WTC11 (cell line): ENCODE measurements around the gene TVP23A. TPM values are rescaled to one million over a fixed set of nuclear protein-coding genes. Genes with fewer than 3 reads are reported as not detected.

Experiments used
- ATAC-seq: fragments of 200-7000 bp; cut with Tn5 transposase; 2 replicates; pipeline ENCODE4 v1.10.0; 2021; ENCODE audit warnings: mild to moderate bottlenecking, moderate library complexity
- CTCF ChIA-PET: fragments of 300-600 bp; sonication (Branson Sonifier 250); formaldehyde crosslinking; loops from one replicate; lab custom pipeline; 2021; ENCODE audit warnings: antibody characterized with exemption; lab: Charles Lee
- POLR2A ChIA-PET: fragments of 350-600 bp; sonication (Branson Sonifier 250); formaldehyde crosslinking; loops from one replicate; lab custom pipeline; 2021; ENCODE audit warnings: antibody characterized with exemption; lab: Charles Lee
- DNase-seq: peaks from one replicate; pipeline ENCODE4 v3.0.0; 2021; ENCODE audit warnings: low spot score
- H3K27ac Mint-ChIP-seq: 2 replicates; pipeline ENCODE4 v1.8.0; 2021; ENCODE audit warnings: mixed read lengths
- H3K27me3 Mint-ChIP-seq: 2 replicates; pipeline ENCODE4 v1.8.0; 2021; ENCODE audit warnings: low read depth, mild to moderate bottlenecking, moderate library complexity, mixed read lengths
- H3K36me3 Mint-ChIP-seq: 2 replicates; pipeline ENCODE4 v1.8.0; 2021; ENCODE audit warnings: mixed read lengths
- H3K4me1 Mint-ChIP-seq: 2 replicates; pipeline ENCODE4 v1.8.0; 2022; ENCODE audit warnings: mixed read lengths
- H3K4me3 Mint-ChIP-seq: 2 replicates; pipeline ENCODE4 v1.8.0; 2021; ENCODE audit warnings: mild to moderate bottlenecking, moderate library complexity, mixed read lengths
- H3K9me3 Mint-ChIP-seq: 2 replicates; pipeline ENCODE4 v1.8.0; 2021; ENCODE audit warnings: mixed read lengths
- CREB1 ChIP-seq: sonication (generic); formaldehyde crosslinking; IDR thresholded peaks from 2 replicates; pipeline ENCODE4 v1.8.0; 2023; ENCODE audit warnings: mild to moderate bottlenecking, missing genetic modification reagents
- CTCF ChIP-seq: fragments of 200-600 bp; IDR thresholded peaks from 2 replicates; pipeline ENCODE4 v1.8.0; 2022; ENCODE audit warnings: antibody characterized with exemption
- E2F4 ChIP-seq: sonication (generic); formaldehyde crosslinking; IDR thresholded peaks from 2 replicates; pipeline ENCODE4 v1.8.1; 2022; ENCODE audit warnings: low read depth, mild to moderate bottlenecking, moderate library complexity, missing genetic modification reagents, borderline replicate concordance
- GRHL2 ChIP-seq: fragments of 250-450 bp; sonication (Bioruptor Pico); IDR thresholded peaks from 2 replicates; pipeline ENCODE4 v1.8.0; 2022; ENCODE audit warnings: mild to moderate bottlenecking, moderate library complexity; ENCODE audit not compliant: insufficient replicate concordance, severe bottlenecking
- GTF2I ChIP-seq: fragments of 250-450 bp; sonication (Bioruptor Pico); conservative IDR thresholded peaks from 2 replicates; pipeline ENCODE4 v1.4.0; 2021; ENCODE audit warnings: mild to moderate bottlenecking
- HMGA2 ChIP-seq: fragments of 250-450 bp; sonication (Bioruptor Pico); IDR thresholded peaks from 2 replicates; pipeline ENCODE4 v1.4.0; 2021; ENCODE audit warnings: mild to moderate bottlenecking, moderate library complexity
- MXD4 ChIP-seq: fragments of 250-450 bp; sonication (Bioruptor Pico); IDR thresholded peaks from 2 replicates; pipeline ENCODE4 v1.8.0; 2021; ENCODE audit warnings: mild to moderate bottlenecking, moderate library complexity, borderline replicate concordance
- NFYB ChIP-seq: sonication (generic); formaldehyde crosslinking; conservative IDR thresholded peaks from 2 replicates; pipeline ENCODE4 v1.8.0; 2022; ENCODE audit warnings: low read depth, missing genetic modification reagents
- NR1H2 ChIP-seq: sonication (generic); formaldehyde crosslinking; IDR thresholded peaks from 2 replicates; pipeline ENCODE4 v1.9.0; 2021; ENCODE audit warnings: mild to moderate bottlenecking, moderate library complexity, missing genetic modification reagents
- NR2C2 ChIP-seq: sonication (generic); formaldehyde crosslinking; IDR thresholded peaks from 2 replicates; pipeline ENCODE4 v1.8.0; 2022; ENCODE audit warnings: mild to moderate bottlenecking, missing genetic modification reagents
- SMAD4 ChIP-seq: sonication (generic); formaldehyde crosslinking; IDR thresholded peaks from 2 replicates; pipeline ENCODE4 v1.8.0; 2022; ENCODE audit warnings: mild to moderate bottlenecking, missing genetic modification reagents
- TCF7 ChIP-seq: sonication (generic); formaldehyde crosslinking; IDR thresholded peaks from 2 replicates; pipeline ENCODE4 v1.8.0; 2022; ENCODE audit warnings: mild to moderate bottlenecking, low read depth, missing genetic modification reagents, moderate library complexity
- TEAD4 ChIP-seq: sonication (generic); formaldehyde crosslinking; IDR thresholded peaks from 2 replicates; pipeline ENCODE4 v1.8.0; 2022; ENCODE audit warnings: mild to moderate bottlenecking, missing genetic modification reagents
- ZBTB43 ChIP-seq: sonication (generic); formaldehyde crosslinking; IDR thresholded peaks from 2 replicates; pipeline ENCODE4 v1.8.1; 2023; ENCODE audit warnings: mild to moderate bottlenecking, missing genetic modification reagents
- ZNF121 ChIP-seq: sonication (generic); formaldehyde crosslinking; IDR thresholded peaks from 2 replicates; pipeline ENCODE4 v1.8.0; 2023; ENCODE audit warnings: missing genetic modification reagents
- ZNF138 ChIP-seq: sonication (generic); formaldehyde crosslinking; conservative IDR thresholded peaks from 2 replicates; pipeline ENCODE4 v1.8.1; 2022; ENCODE audit warnings: mild to moderate bottlenecking, moderate library complexity, missing genetic modification reagents
- ZNF232 ChIP-seq: sonication (generic); formaldehyde crosslinking; IDR thresholded peaks from 2 replicates; pipeline ENCODE4 v1.8.0; 2022; ENCODE audit warnings: mild to moderate bottlenecking, missing genetic modification reagents
- ZNF263 ChIP-seq: sonication (generic); formaldehyde crosslinking; IDR thresholded peaks from 2 replicates; pipeline ENCODE4 v1.8.1; 2022; ENCODE audit warnings: low read depth, mild to moderate bottlenecking, moderate library complexity, missing genetic modification reagents
- ZNF317 ChIP-seq: sonication (generic); formaldehyde crosslinking; IDR thresholded peaks from 2 replicates; pipeline ENCODE4 v1.8.1; 2023; ENCODE audit warnings: low read depth, mild to moderate bottlenecking, moderate library complexity, missing genetic modification reagents, borderline replicate concordance
- ZNF512 ChIP-seq: sonication (generic); formaldehyde crosslinking; IDR thresholded peaks from 2 replicates; pipeline ENCODE4 v1.8.1; 2022; ENCODE audit warnings: missing genetic modification reagents, borderline replicate concordance
- ZNF671 ChIP-seq: fragments of 250-450 bp; sonication (Bioruptor Pico); IDR thresholded peaks from 2 replicates; pipeline ENCODE4 v1.8.0; 2021; ENCODE audit warnings: mild to moderate bottlenecking
- total RNA-seq: library from RNA; stranded (reverse); gene quantifications from 3 replicates; pipeline ENCODE4 v1.2.3, GENCODE V29; 2021
- TF ChIP-seq, protein P1 (sequence below): fragments of 250-450 bp; sonication (Bioruptor Pico); IDR thresholded peaks from 2 replicates; pipeline ENCODE4 v1.9.0; 2021; ENCODE audit warnings: mild to moderate bottlenecking
- TF ChIP-seq, protein P2 (sequence below): sonication (generic); formaldehyde crosslinking; IDR thresholded peaks from 2 replicates; pipeline ENCODE4 v1.8.0; 2022; ENCODE audit warnings: mild to moderate bottlenecking, missing genetic modification reagents
- TF ChIP-seq, protein P3 (sequence below): fragments of 250-450 bp; sonication (Bioruptor Pico); conservative IDR thresholded peaks from 2 replicates; pipeline ENCODE4 v1.9.0; 2021; ENCODE audit warnings: mild to moderate bottlenecking

The TVP23A gene
- total RNA-seq, 1 experiment from 2014 or later: 1.2 TPM

DNA sequence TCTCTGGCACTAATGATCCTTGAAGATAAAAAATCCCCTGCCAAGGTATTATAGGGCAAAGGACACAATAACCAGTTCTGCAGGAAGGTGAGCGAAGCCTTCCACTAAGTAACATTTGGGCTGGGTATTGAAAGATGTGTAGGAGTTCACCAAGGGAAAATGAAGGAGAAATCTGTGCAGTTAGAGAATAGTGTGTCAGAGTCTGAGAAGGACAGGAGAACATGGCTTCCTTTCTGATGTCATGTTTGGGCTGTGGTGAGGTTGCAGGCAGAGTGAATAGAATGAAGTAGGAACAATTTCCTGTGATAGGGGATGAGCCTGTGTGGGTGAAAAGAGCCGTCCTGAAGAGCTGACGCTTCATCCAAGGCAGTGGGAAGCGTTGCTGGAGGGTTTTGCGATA is 34.4 kb upstream of the TVP23A start:
- H3K36me3 Mint-ChIP-seq: no peaks in the 10 kb centered on the region
- DNase-seq (no peak), ATAC-seq (no peak)
- H3K9me3 Mint-ChIP-seq: no peaks in the 10 kb centered on the region
- no peak overlapping the region for H3K4me3 Mint-ChIP-seq
- ChIA-PET POLR2A (no interaction called here), CTCF (interaction anchor here (2.1 kb wide), 1 partner anchor 66 kb away, joined by 5 read pairs; no protein-coding TSS in a partner anchor)
- peaks cover 2% of the 10 kb centered on the region; the same call in 1 of the 2 replicates for H3K27me3 Mint-ChIP-seq
- no peaks in the 10 kb centered on the region for H3K4me1 Mint-ChIP-seq
- H3K27ac Mint-ChIP-seq: no peak overlapping the region
- TF ChIP-seq TCF7 (CRISPR knock-in tag) (no peak), ZNF671 (no peak), TEAD4 (no peak), ZNF512 (CRISPR knock-in tag) (no peak), ZBTB43 (CRISPR knock-in tag) (no peak), ZNF232 (CRISPR knock-in tag) (no peak), MXD4 (CRISPR knock-in tag) (no peak), SMAD4 (CRISPR knock-in tag) (no peak), CREB1 (CRISPR knock-in tag) (no peak), NR1H2 (no peak), ZNF121 (CRISPR knock-in tag) (no peak), ZNF138 (CRISPR knock-in tag) (no peak)
- TF ChIP-seq, protein P1, sequence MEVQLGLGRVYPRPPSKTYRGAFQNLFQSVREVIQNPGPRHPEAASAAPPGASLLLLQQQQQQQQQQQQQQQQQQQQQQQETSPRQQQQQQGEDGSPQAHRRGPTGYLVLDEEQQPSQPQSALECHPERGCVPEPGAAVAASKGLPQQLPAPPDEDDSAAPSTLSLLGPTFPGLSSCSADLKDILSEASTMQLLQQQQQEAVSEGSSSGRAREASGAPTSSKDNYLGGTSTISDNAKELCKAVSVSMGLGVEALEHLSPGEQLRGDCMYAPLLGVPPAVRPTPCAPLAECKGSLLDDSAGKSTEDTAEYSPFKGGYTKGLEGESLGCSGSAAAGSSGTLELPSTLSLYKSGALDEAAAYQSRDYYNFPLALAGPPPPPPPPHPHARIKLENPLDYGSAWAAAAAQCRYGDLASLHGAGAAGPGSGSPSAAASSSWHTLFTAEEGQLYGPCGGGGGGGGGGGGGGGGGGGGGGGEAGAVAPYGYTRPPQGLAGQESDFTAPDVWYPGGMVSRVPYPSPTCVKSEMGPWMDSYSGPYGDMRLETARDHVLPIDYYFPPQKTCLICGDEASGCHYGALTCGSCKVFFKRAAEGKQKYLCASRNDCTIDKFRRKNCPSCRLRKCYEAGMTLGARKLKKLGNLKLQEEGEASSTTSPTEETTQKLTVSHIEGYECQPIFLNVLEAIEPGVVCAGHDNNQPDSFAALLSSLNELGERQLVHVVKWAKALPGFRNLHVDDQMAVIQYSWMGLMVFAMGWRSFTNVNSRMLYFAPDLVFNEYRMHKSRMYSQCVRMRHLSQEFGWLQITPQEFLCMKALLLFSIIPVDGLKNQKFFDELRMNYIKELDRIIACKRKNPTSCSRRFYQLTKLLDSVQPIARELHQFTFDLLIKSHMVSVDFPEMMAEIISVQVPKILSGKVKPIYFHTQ (CRISPR knock-in tag): no peak
- TF ChIP-seq, protein P2, sequence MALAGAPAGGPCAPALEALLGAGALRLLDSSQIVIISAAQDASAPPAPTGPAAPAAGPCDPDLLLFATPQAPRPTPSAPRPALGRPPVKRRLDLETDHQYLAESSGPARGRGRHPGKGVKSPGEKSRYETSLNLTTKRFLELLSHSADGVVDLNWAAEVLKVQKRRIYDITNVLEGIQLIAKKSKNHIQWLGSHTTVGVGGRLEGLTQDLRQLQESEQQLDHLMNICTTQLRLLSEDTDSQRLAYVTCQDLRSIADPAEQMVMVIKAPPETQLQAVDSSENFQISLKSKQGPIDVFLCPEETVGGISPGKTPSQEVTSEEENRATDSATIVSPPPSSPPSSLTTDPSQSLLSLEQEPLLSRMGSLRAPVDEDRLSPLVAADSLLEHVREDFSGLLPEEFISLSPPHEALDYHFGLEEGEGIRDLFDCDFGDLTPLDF (CRISPR knock-in tag): no peak

GRCh38 chr16:10852286-10852685 is 33.7 kb upstream of the TVP23A start:
- Mint-ChIP-seq H3K4me1 (no peaks in the 10 kb centered on the region), H3K36me3 (no peaks in the 10 kb centered on the region), H3K27ac (no peak overlapping the region), H3K27me3 (peaks cover 2% of the 10 kb centered on the region; the same call in 1 of the 2 replicates), H3K9me3 (no peaks in the 10 kb centered on the region), H3K4me3 (no peak overlapping the region)
- DNase-seq: no peak
- ChIA-PET CTCF (interaction anchor here (2.1 kb wide), 1 partner anchor 66 kb away, joined by 5 read pairs; no protein-coding TSS in a partner anchor), POLR2A (no interaction called here)
- ATAC-seq: no peak
- no peak for TF ChIP-seq GRHL2 (CRISPR knock-in tag)
- TF ChIP-seq ZNF263 (CRISPR knock-in tag): no peak
- TF ChIP-seq NFYB (CRISPR knock-in tag): no peak
- TF ChIP-seq NR2C2 (CRISPR knock-in tag): no peak
- TF ChIP-seq, protein P3, sequence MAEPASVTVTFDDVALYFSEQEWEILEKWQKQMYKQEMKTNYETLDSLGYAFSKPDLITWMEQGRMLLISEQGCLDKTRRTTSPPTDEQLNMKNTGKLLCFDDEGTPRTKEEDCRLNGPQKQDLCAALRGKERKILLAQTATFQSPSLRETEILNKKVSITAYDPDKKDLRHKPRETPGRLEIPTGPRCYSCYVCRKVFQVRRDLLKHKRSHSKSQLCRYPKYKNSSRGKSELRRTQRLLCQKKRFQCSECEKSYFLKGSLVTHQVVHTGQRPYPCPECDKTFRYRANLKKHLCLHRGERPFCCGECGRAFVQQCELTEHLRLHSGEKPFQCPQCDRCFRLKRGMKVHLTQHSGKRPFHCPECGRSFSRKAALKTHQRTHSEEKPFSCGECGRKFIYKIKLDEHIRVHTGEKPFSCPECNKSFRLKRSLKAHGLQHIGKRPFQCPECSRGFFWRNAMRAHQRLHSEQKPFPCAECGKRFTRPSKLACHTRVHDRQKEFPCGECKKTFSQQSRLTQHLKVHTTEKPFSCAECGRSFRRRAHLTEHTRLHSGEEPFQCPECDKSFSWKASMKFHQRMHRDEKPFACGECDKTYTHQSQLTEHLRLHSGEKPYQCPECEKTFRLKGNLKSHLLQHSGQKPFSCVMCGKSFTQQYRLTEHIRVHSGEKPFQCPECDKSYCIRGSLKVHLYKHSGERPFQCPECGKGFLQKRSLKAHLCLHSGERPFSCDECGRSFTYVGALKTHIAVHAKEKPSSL (CRISPR knock-in tag): no peak
- no peak for TF ChIP-seq ZNF317
- TF ChIP-seq E2F4 (CRISPR knock-in tag): no peak
- no peak for TF ChIP-seq GTF2I (CRISPR knock-in tag)
- TF ChIP-seq HMGA2 (CRISPR knock-in tag): no peak
- TF ChIP-seq CTCF: no peak
